GM23338 (cell line): ENCODE results near the gene TMA7B. TPM values are rescaled to one million over a fixed set of nuclear protein-coding genes. Genes with fewer than 3 reads are reported as not detected.

Source experiments
- ATAC-seq: fragments of 200-7000 bp; cut with Tn5 transposase; 3 replicates; pipeline ENCODE4 v1.9.1; 2020
- DNase-seq: peaks from one replicate; pipeline ENCODE4 v3.0.0-alpha.2; 2015; ENCODE audit warnings: low spot score
- H2AFZ ChIP-seq: fragments of 200-600 bp; sonication (generic); 2 replicates; pipeline ENCODE4 v1.8.0; 2016; ENCODE audit warnings: antibody characterized with exemption, mild to moderate bottlenecking, moderate library complexity
- H3F3A ChIP-seq: fragments of 200-600 bp; sonication (generic); replicated peaks from 2 replicates; pipeline ENCODE4 v1.8.0; 2017; ENCODE audit warnings: antibody characterized with exemption, mixed run types, low read depth
- H3K27ac ChIP-seq: fragments of 200-600 bp; sonication (generic); 2 replicates; pipeline ENCODE4 v1.6.1; 2016; ENCODE audit warnings: low read depth
- H3K27me3 ChIP-seq: fragments of 200-600 bp; sonication (generic); 2 replicates; pipeline ENCODE4 v1.8.0; 2016; ENCODE audit warnings: mild to moderate bottlenecking, mixed run types, moderate library complexity; ENCODE audit not compliant: insufficient read depth
- H3K36me3 ChIP-seq: fragments of 200-600 bp; sonication (generic); 2 replicates; pipeline ENCODE4 v1.8.0; 2016; ENCODE audit warnings: mild to moderate bottlenecking; ENCODE audit not compliant: insufficient read depth
- H3K4me1 ChIP-seq: fragments of 200-600 bp; sonication (generic); 2 replicates; pipeline ENCODE4 v1.8.0; 2016; ENCODE audit warnings: mild to moderate bottlenecking, moderate library complexity; ENCODE audit not compliant: insufficient read depth
- H3K4me2 ChIP-seq: fragments of 200-600 bp; sonication (generic); 2 replicates; pipeline ENCODE4 v1.7.1; 2017; ENCODE audit warnings: mixed run types
- H3K4me3 ChIP-seq: fragments of 200-600 bp; sonication (generic); 2 replicates; pipeline ENCODE4 v1.6.1; 2016; ENCODE audit warnings: mixed run types
- H3K79me2 ChIP-seq: fragments of 200-600 bp; sonication (generic); replicated peaks from 2 replicates; pipeline ENCODE4 v1.8.0; 2017; ENCODE audit warnings: mild to moderate bottlenecking; ENCODE audit not compliant: insufficient read depth
- H3K9me2 ChIP-seq: fragments of 200-600 bp; sonication (generic); 2 replicates; pipeline ENCODE4 v1.8.0; 2017; ENCODE audit not compliant: insufficient read depth
- H4K20me1 ChIP-seq: fragments of 200-600 bp; sonication (generic); replicated peaks from 2 replicates; pipeline ENCODE4 v1.8.0; 2017; ENCODE audit warnings: mild to moderate bottlenecking; ENCODE audit not compliant: insufficient read depth
- H3K27ac Mint-ChIP-seq: 2 replicates; pipeline ENCODE4 v1.8.0; 2020; ENCODE audit warnings: inconsistent platforms, mild to moderate bottlenecking, moderate library complexity, mixed read lengths
- H3K27me3 Mint-ChIP-seq: 3 replicates; pipeline ENCODE4 v1.8.0; 2022; ENCODE audit warnings: low read depth, mild to moderate bottlenecking, moderate library complexity, mixed read lengths, inconsistent platforms; ENCODE audit not compliant: insufficient read depth, poor library complexity
- H3K36me3 Mint-ChIP-seq: 3 replicates; pipeline ENCODE4 v1.8.0; 2021; ENCODE audit warnings: low read depth, mild to moderate bottlenecking, inconsistent platforms, moderate library complexity, mixed read lengths
- H3K4me1 Mint-ChIP-seq: 3 replicates; pipeline ENCODE4 v1.8.0; 2020; ENCODE audit warnings: mild to moderate bottlenecking, inconsistent platforms, mixed read lengths
- H3K4me3 Mint-ChIP-seq: 3 replicates; pipeline ENCODE4 v1.8.0; 2021; ENCODE audit warnings: moderate library complexity, mild to moderate bottlenecking, inconsistent platforms, mixed read lengths
- H3K9me3 Mint-ChIP-seq: 3 replicates; pipeline ENCODE4 v1.8.0; 2020; ENCODE audit warnings: moderate library complexity, mild to moderate bottlenecking, inconsistent platforms, mixed read lengths
- CREB1 ChIP-seq: fragments of 250-450 bp; sonication (Bioruptor Pico); IDR thresholded peaks from 2 replicates; pipeline ENCODE4 v1.5.0; 2020; ENCODE audit warnings: low read depth, mild to moderate bottlenecking, moderate library complexity
- CTCF ChIP-seq, 2 experiments: fragments of 200-600 bp in 1 of 2; sonication (generic) in 1 of 2; conservative IDR thresholded peaks; 2 replicates each; pipeline versions ENCODE4 v1.5.1 to v1.6.1; 2016 to 2017; ENCODE audit warnings: antibody characterized with exemption in 2 of 2, low read depth in 2 of 2, mild to moderate bottlenecking in 2 of 2, moderate library complexity in 1 of 2
- EZH2 ChIP-seq: fragments of 200-600 bp; sonication (generic); IDR thresholded peaks from one replicate; pipeline ENCODE4 v1.8.0; 2017; ENCODE audit warnings: antibody characterized with exemption, mild to moderate bottlenecking, low read depth; ENCODE audit not compliant: unreplicated experiment
- EZH2phosphoT487 ChIP-seq: fragments of 200-600 bp; sonication (generic); IDR thresholded peaks from one replicate; pipeline ENCODE4 v1.8.1; 2018; ENCODE audit warnings: antibody characterized with exemption; ENCODE audit not compliant: unreplicated experiment
- JUNB ChIP-seq: IDR thresholded peaks from one replicate; pipeline ENCODE4 v1.6.1; 2016; ENCODE audit warnings: antibody characterized with exemption; ENCODE audit not compliant: unreplicated experiment
- NANOG ChIP-seq: IDR thresholded peaks from 2 replicates; pipeline ENCODE4 v1.6.1; 2016; ENCODE audit warnings: antibody characterized with exemption, borderline replicate concordance
- POLR2AphosphoS5 ChIP-seq: IDR thresholded peaks from 2 replicates; pipeline ENCODE4 v1.6.1; 2016; ENCODE audit warnings: antibody characterized with exemption, low read depth
- REST ChIP-seq: IDR thresholded peaks from one replicate; pipeline ENCODE4 v1.6.1; 2018; ENCODE audit warnings: antibody characterized with exemption; ENCODE audit not compliant: unreplicated experiment
- STAT1 ChIP-seq: IDR thresholded peaks from one replicate; pipeline ENCODE4 v1.6.1; 2016; ENCODE audit warnings: antibody characterized with exemption; ENCODE audit not compliant: unreplicated experiment
- ZNF114 ChIP-seq: fragments of 250-450 bp; sonication (Bioruptor Pico); IDR thresholded peaks from 2 replicates; pipeline ENCODE4 v1.5.0; 2020; ENCODE audit warnings: mild to moderate bottlenecking, moderate library complexity
- ZNF331 ChIP-seq: fragments of 250-450 bp; sonication (Bioruptor Pico); IDR thresholded peaks from 2 replicates; pipeline ENCODE4 v1.5.0; 2020; ENCODE audit warnings: low read depth, mild to moderate bottlenecking, moderate library complexity
- ZNF462 ChIP-seq: fragments of 250-450 bp; sonication (Bioruptor Pico); IDR thresholded peaks from 2 replicates; pipeline ENCODE4 v1.5.0; 2020; ENCODE audit warnings: mild to moderate bottlenecking, moderate library complexity
- polyA plus RNA-seq: library from polyadenylated mRNA; unstranded; fragments of >200 nt; fragmentation: Nextera tagmentation; extraction: Ambion mirVana; gene quantifications from 2 replicates; pipeline ENCODE4 v1.2.1, GENCODE V29; 2016
- total RNA-seq: library from RNA; depleted of rRNA; stranded (reverse); fragments of >200 nt; shearing (Covaris generic); gene quantifications from 2 replicates; pipeline ENCODE4 v1.2.3, GENCODE V29; 2014

The TMA7B gene
- total and polyA plus RNA-seq, 2 experiments from 2014 or later, result not detected

GRCh38 chr22:40007853-40008710 is 47.9 kb downstream of the TMA7B start:
- H3K4me3 Mint-ChIP-seq, result no peak overlapping the region; the same call in 2 of the 3 replicates
- no peak for DNase-seq
- no peaks in the 10 kb centered on the region for H3K27me3 ChIP-seq
- H3K36me3 Mint-ChIP-seq, result peaks cover 11% of the 10 kb centered on the region
- no peaks in the 10 kb centered on the region for H3K9me2 ChIP-seq
- H3K4me1 ChIP-seq, result peaks cover 33% of the 10 kb centered on the region
- no peak for TF ChIP-seq STAT1
- TF ChIP-seq NANOG, result no peak
- no peak for TF ChIP-seq CTCF (conservative IDR thresholded peaks at IDR 0.05; ENCODE audit: low read depth in 2 of 2)
- TF ChIP-seq EZH2phosphoT487, result no peak
- TF ChIP-seq CREB1 (CRISPR knock-in tag), result no peak
- no peak for TF ChIP-seq EZH2
- TF ChIP-seq REST, result no peak
- no peak for TF ChIP-seq POLR2AphosphoS5
- TF ChIP-seq ZNF462, result no peak
- TF ChIP-seq JUNB, result no peak
- TF ChIP-seq ZNF114 (CRISPR knock-in tag), result no peak
- TF ChIP-seq ZNF331 (CRISPR knock-in tag), result no peak
- H3K4me1 Mint-ChIP-seq, result peaks cover 57% of the 10 kb centered on the region
- no peak for ATAC-seq
- 0 out of 2 replicates have a peak, but pooled peaks cover 6% of the 10 kb centered on the region for H3F3A ChIP-seq
- H3K4me3 ChIP-seq, result no peak overlapping the region
- H3K36me3 ChIP-seq, result no peaks in the 10 kb centered on the region
- 0 out of 2 replicates have a peak overlapping the region, but pooled peaks have one; percentile 14 for H3K27ac ChIP-seq
- no peaks in the 10 kb centered on the region; the same call in 2 of the 3 replicates for H3K9me3 Mint-ChIP-seq
- H2AFZ ChIP-seq, result no peak overlapping the region
- H3K79me2 ChIP-seq, result peaks cover 55% of the 10 kb centered on the region
- no peak overlapping the region for H3K4me2 ChIP-seq
- H4K20me1 ChIP-seq, result peaks cover 35% of the 10 kb centered on the region
- H3K27me3 Mint-ChIP-seq, result peaks cover 12% of the 10 kb centered on the region
- no peak overlapping the region for H3K27ac Mint-ChIP-seq
